Renal cortex interstitium (tissue), 11 donors: Measurements from ENCODE around the gene NBAS. TPM values are rescaled to one million over a fixed set of nuclear protein-coding genes. Genes with fewer than 3 reads are reported as not detected.
A peak's percentile ranks its signal among the peaks of the same experiment; 100 is the strongest.
"Not testable (repeated sequence)": the region's sequence is repeated elsewhere in the genome, so short reads cannot be mapped to it uniquely, and the experiment has no call there.

ENCODE experiments used
- DNase-seq, 11 donors: peaks; one replicate each; pipeline ENCODE4 v3.0.0-alpha.2; 2013; ENCODE audit warnings: low read depth in 9 of 11, low spot score in 4 of 11; ENCODE audit errors: extremely low read depth in 1 of 11
- polyA plus RNA-seq, 3 donors: library from polyadenylated mRNA; unstranded; fragments of 120-200 nt; gene quantifications; one replicate each; pipeline ENCODE4 v1.2.1, GENCODE V29; 2013; ENCODE audit not compliant: insufficient read length in 3 of 3

The NBAS gene
- polyA plus RNA-seq, 3 donors: 59.1 to 68.4 (median 68.3) TPM

GRCh38 chr2:15271276-15271675 is 289.9 kb downstream of the NBAS start:
- peak in 2 of 11 donors; percentile 9 to 20 for DNase-seq

GRCh38 chr2:15269043-15269442 is 292.1 kb downstream of the NBAS start:
- DNase-seq: no peak

GRCh38 chr2:15265889-15266288 is 295.2 kb downstream of the NBAS start:
- DNase-seq: no peak

GRCh38 chr2:15263976-15264685 is 297.0 kb downstream of the NBAS start:
- peak in 1 of 11 donors; percentile 32 for DNase-seq

- no peak for DNase-seq
These were observed 298.3 kb downstream of the NBAS start for GRCh38 chr2:15262792-15263191.

- DNase-seq: no peak
These were observed 300.3 kb downstream of the NBAS start for GRCh38 chr2:15260835-15261234.

- no peak for DNase-seq
These were observed 300.9 kb downstream of the NBAS start for GRCh38 chr2:15260196-15260595.

GRCh38 chr2:15259356-15259756 is 301.8 kb downstream of the NBAS start:
- no peak for DNase-seq

GRCh38 chr2:15258385-15258784 is 302.7 kb downstream of the NBAS start:
- not testable (repeated sequence) for DNase-seq

GRCh38 chr2:15253835-15254286 is 307.3 kb downstream of the NBAS start:
- no peak for DNase-seq

GRCh38 chr2:15253247-15253646 is 307.9 kb downstream of the NBAS start:
- no peak for DNase-seq

- DNase-seq: no peak
These were observed 309.4 kb downstream of the NBAS start for GRCh38 chr2:15251753-15252152.

- DNase-seq: not testable (repeated sequence)
These were observed 310.2 kb downstream of the NBAS start for GRCh38 chr2:15250946-15251345.

GRCh38 chr2:15246870-15247269 is 314.3 kb downstream of the NBAS start:
- no peak for DNase-seq

- DNase-seq: peak; percentile 20 to 51 (median 38)
These were observed 317.4 kb downstream of the NBAS start for GRCh38 chr2:15243762-15244161.

GRCh38 chr2:15242936-15243461 is 318.1 kb downstream of the NBAS start:
- peak in 1 of 11 donors; percentile 28 for DNase-seq

GRCh38 chr2:15241929-15242328 is 319.2 kb downstream of the NBAS start:
- no peak for DNase-seq

GRCh38 chr2:15241201-15241600 is 319.9 kb downstream of the NBAS start:
- DNase-seq: no peak

GRCh38 chr2:15238028-15238427 is 323.1 kb downstream of the NBAS start:
- no peak for DNase-seq

GRCh38 chr2:15230599-15231192 is 330.4 kb downstream of the NBAS start:
- DNase-seq: no peak
